ENCODE results near the gene PSKH1. TPM values are rescaled to one million over a fixed set of nuclear protein-coding genes. Genes with fewer than 3 reads are reported as not detected.
A peak's percentile ranks its signal among the peaks of the same experiment; 100 is the strongest.

PSKH1 gene
- total and polyA plus RNA-seq, 9 of the 15 experiments (the other 6 are each of a cell fraction or from before 2014, with no cell fraction given) = 0.96 to 20.9 (median 9.4) TPM

DNA sequence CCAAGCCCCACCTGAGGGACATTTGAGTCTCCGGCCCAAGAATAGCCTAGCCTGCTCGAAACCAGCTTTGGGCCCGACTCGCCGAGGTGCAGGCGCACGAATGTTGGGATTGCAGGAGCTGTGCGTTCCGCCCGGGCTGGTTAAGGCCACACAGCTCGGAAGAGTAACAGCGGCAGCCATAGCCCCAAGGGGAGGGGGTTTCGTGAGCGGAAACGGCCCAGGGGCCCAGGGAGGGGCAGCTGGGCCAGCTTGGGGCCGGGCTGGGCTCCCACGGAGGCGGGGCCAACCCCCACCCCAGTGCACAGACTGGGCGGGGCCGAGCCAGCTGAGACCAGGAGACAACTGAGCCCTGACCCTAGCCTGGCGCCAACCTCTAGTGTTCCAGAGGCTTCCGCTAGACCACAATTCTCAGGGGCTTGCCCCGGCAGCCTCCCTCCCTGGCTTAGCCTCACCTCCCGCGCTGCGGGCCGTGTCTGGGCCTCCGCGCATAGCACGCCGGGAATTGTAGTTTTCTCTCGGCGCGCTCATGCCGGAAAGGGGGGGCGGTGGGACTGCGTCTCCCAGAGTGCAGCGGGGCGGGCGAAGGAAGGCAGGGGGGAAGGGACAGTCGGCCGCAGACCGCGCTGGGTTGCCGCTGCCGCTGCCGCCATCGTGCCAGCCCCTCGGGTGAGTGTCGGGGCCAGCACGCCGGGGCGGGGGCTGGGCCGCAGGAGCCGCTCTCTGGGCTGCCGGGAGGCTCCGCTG lies 46.6 kb upstream of the PSKH1 start, which contains the start of gene NUTF2 (continued):
- TF ChIP-seq E2F1 (CRISPR knock-in tag; IDR thresholded peaks at IDR 0.05) = peak; percentile 85
- peak; percentile 16 for TF ChIP-seq SMAD1 (IDR thresholded peaks at IDR 0.05; ENCODE audit: low read depth, low read length, partially characterized antibody)
- peak; percentile 14; the same call in 1 of the 2 replicates for TF ChIP-seq ZNF232 (CRISPR knock-in tag; IDR thresholded peaks at IDR 0.05)
- TF ChIP-seq MBD2 (IDR thresholded peaks at IDR 0.05; ENCODE audit: borderline replicate concordance, low read depth) = peak; percentile 85
- peak; percentile 89 for TF ChIP-seq RBFOX2 (IDR thresholded peaks at IDR 0.05; ENCODE audit: low read depth, low read length)
- peak; percentile 99 for TF ChIP-seq ZNF740 (CRISPR knock-in tag; IDR thresholded peaks at IDR 0.05)
- peak in 1 of 2 experiments; percentile 94; a peak in 2 of 4 replicates for TF ChIP-seq ZNF740 (tag; IDR thresholded peaks at IDR 0.05)
- TF ChIP-seq C11orf30 (IDR thresholded peaks at IDR 0.05; ENCODE audit: low read depth) = no peak
- TF ChIP-seq RHOXF2B (CRISPR knock-in tag; conservative IDR thresholded peaks at IDR 0.05) = no peak
- TF ChIP-seq, protein P1, sequence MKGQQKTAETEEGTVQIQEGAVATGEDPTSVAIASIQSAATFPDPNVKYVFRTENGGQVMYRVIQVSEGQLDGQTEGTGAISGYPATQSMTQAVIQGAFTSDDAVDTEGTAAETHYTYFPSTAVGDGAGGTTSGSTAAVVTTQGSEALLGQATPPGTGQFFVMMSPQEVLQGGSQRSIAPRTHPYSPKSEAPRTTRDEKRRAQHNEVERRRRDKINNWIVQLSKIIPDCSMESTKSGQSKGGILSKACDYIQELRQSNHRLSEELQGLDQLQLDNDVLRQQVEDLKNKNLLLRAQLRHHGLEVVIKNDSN (CRISPR knock-in tag; IDR thresholded peaks at IDR 0.05) = no peak; the same call in 1 of the 2 replicates
- TF ChIP-seq SP1 (CRISPR knock-in tag; IDR thresholded peaks at IDR 0.05) = peak; percentile 90
- no peak for TF ChIP-seq TAF15 (IDR thresholded peaks at IDR 0.05; ENCODE audit: low read depth, low read length)
- TF ChIP-seq ZC3H4 (CRISPR knock-in tag; IDR thresholded peaks at IDR 0.05; ENCODE audit: borderline replicate concordance) = no peak
- TF ChIP-seq ZNF75A (CRISPR knock-in tag; IDR thresholded peaks at IDR 0.05) = no peak
- peak in 1 of 2 experiments; percentile 58; a peak in 1 of 4 replicates for TF ChIP-seq FOXA3 (CRISPR knock-in tag; conservative IDR thresholded peaks at IDR 0.05 in 1 of 2, IDR thresholded peaks at IDR 0.05 in 1 of 2)
- peak; percentile 44 for TF ChIP-seq PHF20 (IDR thresholded peaks at IDR 0.05; ENCODE audit: partially characterized antibody)
- peak; percentile 97 for TF ChIP-seq SMAD4 (CRISPR knock-in tag; conservative IDR thresholded peaks at IDR 0.05)
- peak; percentile 43; the same call in 1 of the 2 replicates for TF ChIP-seq POLR2AphosphoS5 (IDR thresholded peaks at IDR 0.05; ENCODE audit: control insufficient read depth, insufficient read depth, low read depth, low read length)
- peak; percentile 96 for TF ChIP-seq ARID4B (CRISPR knock-in tag; IDR thresholded peaks at IDR 0.05)
